ENCODE results near the gene TRIM66. TPM values are rescaled to one million over a fixed set of nuclear protein-coding genes. Genes with fewer than 3 reads are reported as not detected.

Gene TRIM66
- total RNA-seq, 2 donors from 2014 or later = 11.2 to 37.2 TPM

DNA sequence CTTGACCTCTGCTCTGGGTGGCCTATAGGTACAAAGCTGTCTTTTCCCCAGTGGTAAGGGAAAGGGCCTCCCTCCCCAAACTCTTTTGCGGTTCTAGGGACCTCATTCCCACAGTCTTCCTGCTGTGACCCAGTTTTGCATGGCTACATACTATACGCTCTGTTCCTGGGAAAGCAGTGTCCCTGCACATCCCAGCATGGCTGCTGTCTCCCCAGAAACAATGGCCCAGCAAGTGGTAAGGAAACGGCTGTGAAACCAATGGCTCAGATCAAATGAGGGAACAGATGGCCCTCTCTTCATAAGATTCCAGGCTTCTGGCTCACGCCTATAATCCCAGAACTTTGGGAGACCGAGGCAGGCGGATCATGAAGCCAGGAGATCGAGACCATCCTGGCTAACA lies 41.2 kb upstream of the TRIM66 start:
- no peak for DNase-seq
- no peaks in the 10 kb centered on the region for H3K36me3 ChIP-seq (replicated peaks in 1 of 2; ENCODE audit: insufficient read depth in 1 of 2, low read depth in 2 of 2)
- TF ChIP-seq, protein P1, sequence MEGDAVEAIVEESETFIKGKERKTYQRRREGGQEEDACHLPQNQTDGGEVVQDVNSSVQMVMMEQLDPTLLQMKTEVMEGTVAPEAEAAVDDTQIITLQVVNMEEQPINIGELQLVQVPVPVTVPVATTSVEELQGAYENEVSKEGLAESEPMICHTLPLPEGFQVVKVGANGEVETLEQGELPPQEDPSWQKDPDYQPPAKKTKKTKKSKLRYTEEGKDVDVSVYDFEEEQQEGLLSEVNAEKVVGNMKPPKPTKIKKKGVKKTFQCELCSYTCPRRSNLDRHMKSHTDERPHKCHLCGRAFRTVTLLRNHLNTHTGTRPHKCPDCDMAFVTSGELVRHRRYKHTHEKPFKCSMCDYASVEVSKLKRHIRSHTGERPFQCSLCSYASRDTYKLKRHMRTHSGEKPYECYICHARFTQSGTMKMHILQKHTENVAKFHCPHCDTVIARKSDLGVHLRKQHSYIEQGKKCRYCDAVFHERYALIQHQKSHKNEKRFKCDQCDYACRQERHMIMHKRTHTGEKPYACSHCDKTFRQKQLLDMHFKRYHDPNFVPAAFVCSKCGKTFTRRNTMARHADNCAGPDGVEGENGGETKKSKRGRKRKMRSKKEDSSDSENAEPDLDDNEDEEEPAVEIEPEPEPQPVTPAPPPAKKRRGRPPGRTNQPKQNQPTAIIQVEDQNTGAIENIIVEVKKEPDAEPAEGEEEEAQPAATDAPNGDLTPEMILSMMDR (IDR thresholded peaks at IDR 0.05) = no peak
- no peak for TF ChIP-seq POLR2A (IDR thresholded peaks at IDR 0.05)
- intact Hi-C loops (cut with DNase I) = no loop called here
- H3K27me3 ChIP-seq = no peaks in the 10 kb centered on the region
- H3K9me3 ChIP-seq = no peaks in the 10 kb centered on the region
- H3K4me3 ChIP-seq = no peak overlapping the region
- H3K4me1 ChIP-seq = peaks cover 43% of the 10 kb centered on the region
- no peak for ATAC-seq
- WGBS, 2 donors = 91 to 96% methylated on average over 6 to 7 of the region's 7 CpGs
- no peak overlapping the region for H3K27ac ChIP-seq

DNA sequence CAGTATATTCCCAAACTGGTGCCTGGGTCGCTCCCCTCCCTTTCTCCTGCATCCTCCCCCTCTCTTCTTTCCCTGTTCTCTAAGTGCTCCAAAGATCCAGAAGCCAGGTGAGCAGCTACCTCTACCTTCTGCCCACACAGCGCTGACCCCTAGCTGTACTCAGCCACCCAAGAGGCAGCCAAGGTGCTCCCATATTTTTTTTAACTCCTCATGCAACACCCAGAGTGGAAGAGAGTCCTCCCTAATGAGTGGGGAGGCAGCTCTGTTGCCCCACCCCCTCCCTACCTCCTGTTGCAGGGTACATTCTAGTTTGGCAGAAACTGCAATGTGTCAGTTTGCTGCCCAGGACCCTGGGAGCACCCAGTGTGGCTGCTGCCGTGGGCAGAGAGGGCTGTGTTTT lies 40.3 kb upstream of the TRIM66 start:
- 90 to 93% methylated on average over 3 of the region's 3 CpGs for WGBS, 2 donors
- intact Hi-C loops (cut with DNase I) = no loop called here
- H3K4me1 ChIP-seq = peaks cover 51% of the 10 kb centered on the region
- H3K4me3 ChIP-seq = no peak overlapping the region
- DNase-seq = no peak
- no peaks in the 10 kb centered on the region for H3K36me3 ChIP-seq (replicated peaks in 1 of 2; ENCODE audit: insufficient read depth in 1 of 2, low read depth in 2 of 2)
- no peaks in the 10 kb centered on the region for H3K27me3 ChIP-seq
- H3K9me3 ChIP-seq = no peaks in the 10 kb centered on the region
- ATAC-seq = no peak
- TF ChIP-seq, protein P1 (IDR thresholded peaks at IDR 0.05) = no peak
- TF ChIP-seq POLR2A (IDR thresholded peaks at IDR 0.05) = no peak
- H3K27ac ChIP-seq = peak overlapping the region in 1 of 4 donors; percentile 17

DNA sequence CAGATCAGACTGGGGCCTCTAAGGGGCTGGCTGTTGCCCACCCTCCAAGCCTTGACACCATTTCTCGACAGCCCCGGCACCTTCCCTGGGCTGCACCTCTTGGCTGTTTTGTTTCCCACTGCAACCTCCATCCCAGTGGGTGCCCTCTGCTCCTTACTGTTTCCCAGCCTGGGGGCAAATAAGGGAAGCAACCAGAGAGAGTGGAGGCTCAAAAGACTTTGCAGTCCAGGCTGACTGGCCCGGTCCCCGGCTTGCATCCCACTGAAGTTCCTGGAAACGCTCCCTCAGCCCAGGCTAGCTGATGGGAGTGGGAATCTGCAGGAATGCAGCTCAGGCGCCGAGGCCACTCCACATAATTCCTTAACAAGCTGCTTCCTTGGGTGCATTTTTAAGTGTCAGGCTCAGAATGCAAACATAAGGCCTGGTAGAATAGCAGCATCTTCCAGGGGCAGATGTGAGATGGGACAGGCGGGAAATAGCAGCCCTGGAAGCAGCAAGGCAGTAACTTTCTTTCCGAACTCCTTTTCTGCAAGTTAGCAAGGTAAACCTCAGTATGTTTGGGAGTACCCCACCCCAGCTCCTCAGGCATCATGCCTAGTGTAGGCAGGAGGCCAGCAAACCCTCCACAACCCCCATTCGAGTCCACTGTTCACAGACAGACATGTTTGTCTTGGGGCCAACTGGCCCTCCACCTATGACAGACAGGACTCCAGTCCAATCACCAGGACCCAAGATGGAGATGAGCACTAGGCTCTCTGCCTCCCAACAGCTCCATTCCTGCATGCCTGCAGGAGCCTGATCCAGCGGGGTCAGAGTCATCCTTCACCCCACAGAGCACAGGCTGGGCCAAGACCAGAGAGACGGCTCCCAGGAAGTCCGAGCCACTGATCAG lies 39.4 kb upstream of the TRIM66 start:
- H3K4me1 ChIP-seq = peaks cover 56% of the 10 kb centered on the region
- H3K9me3 ChIP-seq = no peaks in the 10 kb centered on the region
- intact Hi-C loops (cut with DNase I) = no loop called here
- no peaks in the 10 kb centered on the region for H3K27me3 ChIP-seq
- H3K36me3 ChIP-seq (replicated peaks in 1 of 2; ENCODE audit: insufficient read depth in 1 of 2, low read depth in 2 of 2) = no peaks in the 10 kb centered on the region
- no peak for ATAC-seq
- DNase-seq = no peak
- 67 to 78% methylated on average over 8 to 13 of the region's 13 CpGs for WGBS, 2 donors
- H3K27ac ChIP-seq = peak overlapping the region; percentile 11 to 89 (median 81)
- no peak overlapping the region for H3K4me3 ChIP-seq
- no peak for TF ChIP-seq POLR2A (IDR thresholded peaks at IDR 0.05)
- TF ChIP-seq, protein P1 (IDR thresholded peaks at IDR 0.05) = no peak

DNA sequence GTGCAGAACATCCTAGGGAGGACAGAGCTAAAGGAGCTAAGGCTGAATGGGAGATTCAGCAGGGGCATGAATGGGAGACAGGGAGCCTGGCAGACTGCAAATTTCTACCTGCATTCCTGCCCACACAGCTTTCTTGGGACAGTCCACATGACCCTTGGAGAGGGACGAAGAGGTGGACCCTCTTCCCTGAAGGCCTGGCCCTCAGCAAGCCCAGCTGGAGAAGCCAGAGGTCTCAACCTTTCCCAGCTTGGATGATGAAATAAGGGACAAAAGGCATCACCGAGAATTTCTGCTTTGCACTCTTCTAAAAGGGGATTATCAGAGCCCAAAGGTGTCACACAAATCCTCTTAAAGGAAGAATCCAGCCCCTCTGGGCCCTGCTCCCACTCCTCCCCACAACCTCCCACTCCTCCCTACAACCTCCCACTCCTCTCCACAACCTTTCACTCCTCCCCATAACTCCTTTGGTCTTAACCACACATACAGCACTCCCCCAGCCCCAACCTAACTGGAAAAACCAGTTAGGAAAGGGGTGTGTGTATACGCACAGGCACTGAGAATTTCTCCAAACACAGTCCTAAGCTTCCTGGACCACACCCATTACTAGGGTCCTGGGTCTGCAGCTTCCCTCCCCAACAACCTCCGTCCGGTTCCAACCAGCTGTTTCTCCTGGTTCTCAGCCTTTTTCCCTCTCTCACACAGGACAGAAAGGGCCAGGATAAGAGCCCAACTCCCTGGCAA lies 38.6 kb upstream of the TRIM66 start:
- Histone ChIP-seq H3K9me3 (no peaks in the 10 kb centered on the region), H3K27me3 (no peaks in the 10 kb centered on the region), H3K27ac (peak overlapping the region; percentile 56 to 89 (median 81)), H3K4me1 (peaks cover 60% of the 10 kb centered on the region), H3K4me3 (no peak overlapping the region), H3K36me3 (replicated peaks in 1 of 2; ENCODE audit: insufficient read depth in 1 of 2, low read depth in 2 of 2) (no peaks in the 10 kb centered on the region)
- intact Hi-C loops (cut with DNase I) = no loop called here
- ATAC-seq (peak; percentile 34), DNase-seq (peak in 3 of 4 donors; percentile 52 to 58 (median 55))
- 34 to 43% methylated on average over 4 of the region's 5 CpGs for WGBS, 2 donors
- TF ChIP-seq, protein P1 (IDR thresholded peaks at IDR 0.05) = no peak
- TF ChIP-seq POLR2A (IDR thresholded peaks at IDR 0.05) = no peak

All from body of pancreas (tissue), 4 donors.